OCI-LY1 (cell line): ENCODE data around the gene SRMS.

Experiments used
- H2AFZ ChIP-seq: fragments of 200-600 bp; sonication (generic), shearing (Covaris generic); 2 replicates; pipeline ENCODE4 v1.6.0; 2014; ENCODE audit warnings: antibody characterized with exemption, mild to moderate bottlenecking, low read length
- H3F3A ChIP-seq: fragments of 200-600 bp; sonication (generic), shearing (Covaris generic); 2 replicates; pipeline ENCODE4 v1.6.0; 2014; ENCODE audit warnings: mild to moderate bottlenecking, antibody characterized with exemption, low read length, moderate library complexity; ENCODE audit not compliant: insufficient read depth
- H3K27ac ChIP-seq: fragments of 200-600 bp; sonication (generic); 2 replicates; pipeline ENCODE4 v1.5.1; 2014; ENCODE audit warnings: low read length, mixed run types, mild to moderate bottlenecking, low read depth; ENCODE audit not compliant: poor library complexity, severe bottlenecking
- H3K27me3 ChIP-seq: fragments of 200-600 bp; sonication (generic); 2 replicates; pipeline ENCODE4 v1.6.0; 2014; ENCODE audit warnings: antibody characterized with exemption, mild to moderate bottlenecking, low read length, moderate library complexity; ENCODE audit not compliant: insufficient read depth
- H3K36me3 ChIP-seq: fragments of 200-600 bp; sonication (generic); 2 replicates; pipeline ENCODE4 v1.6.1; 2014; ENCODE audit warnings: mild to moderate bottlenecking, antibody characterized with exemption, low read length, moderate library complexity, mixed read lengths; ENCODE audit not compliant: insufficient read depth
- H3K4me1 ChIP-seq: fragments of 200-600 bp; sonication (generic); 2 replicates; pipeline ENCODE4 v1.5.1; 2014; ENCODE audit warnings: mild to moderate bottlenecking, low read length, moderate library complexity; ENCODE audit not compliant: insufficient read depth, severe bottlenecking
- H3K4me2 ChIP-seq: fragments of 200-600 bp; sonication (generic), shearing (Covaris generic); 2 replicates; pipeline ENCODE4 v1.6.1; 2014; ENCODE audit warnings: low read length
- H3K4me3 ChIP-seq: fragments of 200-600 bp; sonication (generic); 2 replicates; pipeline ENCODE4 v1.5.1; 2014; ENCODE audit warnings: low read length, low read depth, mild to moderate bottlenecking, mixed read lengths; ENCODE audit not compliant: poor library complexity, severe bottlenecking
- H3K79me2 ChIP-seq: fragments of 200-600 bp; shearing (Covaris generic); 2 replicates; pipeline ENCODE4 v1.6.1; 2016; ENCODE audit warnings: mixed run types, low read length, mixed read lengths; ENCODE audit not compliant: insufficient read depth
- H3K9ac ChIP-seq: fragments of 200-600 bp; sonication (generic), shearing (Covaris generic); 2 replicates; pipeline ENCODE4 v1.6.1; 2014; ENCODE audit warnings: mild to moderate bottlenecking, low read length, mixed read lengths
- H3K9me2 ChIP-seq: fragments of 200-600 bp; sonication (generic), shearing (Covaris generic); 2 replicates; pipeline ENCODE4 v1.6.1; 2014; ENCODE audit warnings: low read depth, mild to moderate bottlenecking, low read length, mixed read lengths
- H3K9me3 ChIP-seq: fragments of 200-600 bp; shearing (Covaris generic); 2 replicates; pipeline ENCODE4 v1.6.1; 2014; ENCODE audit warnings: low read length, mixed read lengths
- H4K20me1 ChIP-seq: fragments of 200-600 bp; sonication (generic), shearing (Covaris generic); 2 replicates; pipeline ENCODE4 v1.6.0; 2016; ENCODE audit warnings: mild to moderate bottlenecking, low read length; ENCODE audit not compliant: insufficient read depth
- EZH2 ChIP-seq: fragments of 200-600 bp; sonication (generic), shearing (Covaris generic); IDR thresholded peaks from 2 replicates; pipeline ENCODE4 v1.8.0; 2017; ENCODE audit warnings: borderline replicate concordance, mixed run types, mild to moderate bottlenecking, antibody characterized with exemption, low read length, moderate library complexity, mixed read lengths
- TF ChIP-seq, protein P1 (sequence below): fragments of 200-600 bp; sonication (generic), shearing (Covaris generic); IDR thresholded peaks from 2 replicates; pipeline ENCODE4 v1.5.1; 2017; ENCODE audit warnings: mild to moderate bottlenecking, antibody characterized with exemption, low read length, moderate library complexity, mixed read lengths

Gene SRMS

DNA sequence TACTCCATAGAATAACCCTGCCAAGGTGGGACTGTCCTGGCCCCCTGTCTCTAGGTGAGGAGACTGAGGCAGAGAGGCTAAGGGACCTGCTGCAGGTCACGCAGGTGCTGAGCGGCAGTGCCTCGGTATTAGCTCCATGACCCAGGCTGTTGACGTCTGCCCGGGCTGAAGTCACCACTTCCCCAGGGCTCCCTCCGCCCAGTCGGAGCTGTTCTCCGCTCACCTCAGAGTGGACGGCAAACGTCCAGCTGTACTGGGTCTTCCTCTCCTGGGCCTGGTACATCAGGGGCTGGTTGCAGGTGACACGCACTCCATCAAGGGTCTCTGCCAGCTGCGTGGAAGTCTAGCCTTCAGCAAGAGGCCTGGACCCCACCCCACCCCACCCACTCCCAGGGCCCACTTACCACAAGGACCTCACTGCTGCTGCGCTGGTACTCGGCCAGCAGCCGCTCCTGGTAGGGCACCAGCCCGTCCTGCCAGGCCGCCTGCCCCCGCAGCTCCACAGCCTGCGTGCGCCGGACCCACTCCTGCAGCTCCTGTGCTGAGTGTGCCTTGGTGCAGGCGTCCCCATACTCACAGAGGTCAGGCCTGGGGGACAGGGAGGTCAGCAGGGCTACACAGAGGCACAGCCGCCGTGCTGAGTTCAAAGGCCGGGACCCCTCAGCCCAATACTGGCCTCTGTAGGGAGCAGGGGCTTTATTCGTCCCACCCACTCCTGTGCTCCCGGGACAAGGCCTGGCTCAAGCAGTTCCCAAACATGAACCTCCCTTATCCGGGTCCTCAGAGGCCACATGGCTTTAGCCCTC, 22.9 kb upstream of the SRMS start:
- H3K4me1 ChIP-seq: peaks cover 11% of the 10 kb centered on the region
- no peaks in the 10 kb centered on the region for H3F3A ChIP-seq
- no peak overlapping the region for H3K9ac ChIP-seq
- TF ChIP-seq, protein P1, sequence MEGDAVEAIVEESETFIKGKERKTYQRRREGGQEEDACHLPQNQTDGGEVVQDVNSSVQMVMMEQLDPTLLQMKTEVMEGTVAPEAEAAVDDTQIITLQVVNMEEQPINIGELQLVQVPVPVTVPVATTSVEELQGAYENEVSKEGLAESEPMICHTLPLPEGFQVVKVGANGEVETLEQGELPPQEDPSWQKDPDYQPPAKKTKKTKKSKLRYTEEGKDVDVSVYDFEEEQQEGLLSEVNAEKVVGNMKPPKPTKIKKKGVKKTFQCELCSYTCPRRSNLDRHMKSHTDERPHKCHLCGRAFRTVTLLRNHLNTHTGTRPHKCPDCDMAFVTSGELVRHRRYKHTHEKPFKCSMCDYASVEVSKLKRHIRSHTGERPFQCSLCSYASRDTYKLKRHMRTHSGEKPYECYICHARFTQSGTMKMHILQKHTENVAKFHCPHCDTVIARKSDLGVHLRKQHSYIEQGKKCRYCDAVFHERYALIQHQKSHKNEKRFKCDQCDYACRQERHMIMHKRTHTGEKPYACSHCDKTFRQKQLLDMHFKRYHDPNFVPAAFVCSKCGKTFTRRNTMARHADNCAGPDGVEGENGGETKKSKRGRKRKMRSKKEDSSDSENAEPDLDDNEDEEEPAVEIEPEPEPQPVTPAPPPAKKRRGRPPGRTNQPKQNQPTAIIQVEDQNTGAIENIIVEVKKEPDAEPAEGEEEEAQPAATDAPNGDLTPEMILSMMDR: no peak
- TF ChIP-seq EZH2: no peak
- H3K9me2 ChIP-seq: no peaks in the 10 kb centered on the region
- H2AFZ ChIP-seq: no peak overlapping the region
- no peaks in the 10 kb centered on the region for H4K20me1 ChIP-seq
- H3K9me3 ChIP-seq: no peaks in the 10 kb centered on the region
- H3K27me3 ChIP-seq: peaks cover 10% of the 10 kb centered on the region; the same call in 1 of the 2 replicates
- H3K36me3 ChIP-seq: no peaks in the 10 kb centered on the region
- H3K79me2 ChIP-seq: no peaks in the 10 kb centered on the region
- no peak overlapping the region for H3K27ac ChIP-seq
- H3K4me3 ChIP-seq: no peak overlapping the region
- no peak overlapping the region for H3K4me2 ChIP-seq

DNA sequence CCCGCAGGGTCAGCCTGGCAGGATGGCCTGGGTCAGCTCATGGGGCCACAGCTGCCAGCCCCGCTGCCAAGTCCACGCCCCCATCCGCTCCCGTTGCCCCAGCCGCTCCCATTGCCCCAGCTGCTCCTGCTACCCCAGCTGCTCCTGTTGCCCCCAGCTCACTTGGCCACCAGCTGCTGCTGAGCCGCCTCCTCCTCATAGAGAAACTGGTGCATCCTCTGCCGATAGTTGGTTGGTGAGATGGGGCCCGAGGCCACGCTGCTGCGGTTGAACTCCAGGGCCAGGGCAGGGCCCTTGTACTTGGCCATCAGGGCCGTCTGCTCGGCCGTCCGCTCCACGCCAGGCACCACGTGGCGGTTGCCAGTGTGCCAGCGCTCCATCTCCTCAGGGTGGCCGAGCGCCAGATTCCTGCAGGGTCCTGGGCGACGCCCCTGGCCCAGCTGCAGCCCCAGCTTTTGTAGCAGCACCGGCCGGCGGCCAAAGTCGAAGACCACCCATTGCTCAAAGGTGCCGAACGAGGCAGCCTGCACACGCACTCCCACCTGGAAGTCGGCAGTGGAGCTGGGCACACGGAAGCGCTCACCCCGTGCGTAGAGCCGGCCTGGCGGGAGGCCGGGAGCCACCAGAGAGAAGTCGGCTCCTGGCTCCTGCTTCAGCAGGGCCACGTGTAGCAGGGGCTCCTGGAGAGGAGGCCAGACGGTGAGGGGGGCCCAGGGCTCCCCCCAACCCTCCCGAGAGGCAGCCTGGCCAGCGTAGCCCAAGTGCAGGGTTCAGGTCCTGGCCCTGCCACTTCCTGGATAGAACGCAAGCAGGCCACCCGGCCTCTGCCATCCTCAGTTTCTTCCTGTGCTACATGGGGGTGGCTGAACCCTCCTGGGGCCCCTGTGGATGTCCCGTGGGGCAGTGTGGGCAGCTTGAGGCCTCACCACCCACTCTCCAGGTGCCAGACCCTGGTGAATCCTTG, 21.7 kb upstream of the SRMS start:
- Histone ChIP-seq H3K27me3 (peaks cover 10% of the 10 kb centered on the region; the same call in 1 of the 2 replicates), H3K4me1 (peaks cover 7% of the 10 kb centered on the region), H2AFZ (no peak overlapping the region), H4K20me1 (no peaks in the 10 kb centered on the region), H3K9me3 (no peaks in the 10 kb centered on the region), H3K27ac (no peak overlapping the region), H3K4me2 (no peak overlapping the region), H3K4me3 (no peak overlapping the region), H3K9ac (no peak overlapping the region), H3K36me3 (no peaks in the 10 kb centered on the region), H3K79me2 (no peaks in the 10 kb centered on the region), H3F3A (no peaks in the 10 kb centered on the region), H3K9me2 (no peaks in the 10 kb centered on the region)
- no peak for TF ChIP-seq EZH2
- TF ChIP-seq, protein P1: no peak

DNA sequence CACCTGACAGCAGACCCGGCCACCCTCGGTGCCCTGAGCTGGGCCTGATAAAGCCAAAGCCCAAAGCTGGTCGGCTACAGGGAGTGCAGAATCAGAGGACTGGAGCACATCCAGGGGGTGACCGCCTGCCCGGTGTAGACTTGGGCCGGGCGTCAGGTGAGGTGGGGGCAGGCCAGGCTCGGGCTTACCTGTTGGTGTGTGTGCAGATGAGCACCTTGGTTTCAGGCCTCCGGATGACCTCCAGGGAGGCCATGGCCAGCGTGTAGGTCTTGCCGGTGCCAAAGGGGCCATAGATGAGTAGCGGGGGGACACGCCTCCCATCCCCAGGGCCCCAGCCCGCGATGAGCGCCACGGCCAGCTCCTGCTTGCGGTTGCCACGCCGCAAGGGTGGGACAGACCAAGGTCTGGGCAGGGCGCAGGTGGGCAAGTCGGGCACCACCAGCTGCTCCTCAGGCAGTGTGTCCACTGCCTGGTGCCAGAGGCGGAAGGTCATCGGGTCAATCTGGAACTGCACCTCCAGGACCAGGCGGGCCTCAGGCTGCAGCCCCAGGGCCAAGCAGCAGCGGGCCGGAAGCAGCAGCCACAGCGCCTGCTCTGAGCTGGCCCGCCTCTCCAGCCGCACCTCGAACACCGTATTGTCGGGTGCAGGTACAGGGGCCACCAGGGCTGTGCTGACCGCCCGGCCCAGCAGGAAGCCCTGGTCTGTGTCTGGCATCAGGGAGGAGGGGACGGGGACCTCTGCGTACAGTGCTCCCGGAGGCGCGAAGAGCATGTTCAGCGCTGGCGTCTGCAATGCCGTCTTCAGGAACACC, 20.8 kb upstream of the SRMS start:
- no peak overlapping the region for H2AFZ ChIP-seq
- no peak overlapping the region for H3K4me2 ChIP-seq
- no peaks in the 10 kb centered on the region for H3F3A ChIP-seq
- no peaks in the 10 kb centered on the region for H3K79me2 ChIP-seq
- no peaks in the 10 kb centered on the region for H3K9me2 ChIP-seq
- no peak overlapping the region for H3K9ac ChIP-seq
- H4K20me1 ChIP-seq: no peaks in the 10 kb centered on the region
- H3K36me3 ChIP-seq: no peaks in the 10 kb centered on the region
- H3K27ac ChIP-seq: no peak overlapping the region
- TF ChIP-seq, protein P1: no peak
- no peak for TF ChIP-seq EZH2
- peaks cover 10% of the 10 kb centered on the region; the same call in 1 of the 2 replicates for H3K27me3 ChIP-seq
- peaks cover 3% of the 10 kb centered on the region for H3K4me1 ChIP-seq
- H3K4me3 ChIP-seq: no peak overlapping the region
- no peaks in the 10 kb centered on the region for H3K9me3 ChIP-seq
